HEK293 (cell line): ENCODE measurements around the gene STEAP1B.

ENCODE experiments used
- FEZF1 ChIP-seq: fragments of 450-650 bp; formaldehyde crosslinking; IDR thresholded peaks from 2 replicates; pipeline ENCODE4 v1.5.1; 2016; ENCODE audit warnings: missing biosample characterization, missing genetic modification characterization
- PRDM4 ChIP-seq: fragments of 450-650 bp; formaldehyde crosslinking; IDR thresholded peaks from 2 replicates; pipeline ENCODE4 v1.5.1; 2017; ENCODE audit warnings: missing biosample characterization, missing genetic modification characterization
- SALL2 ChIP-seq: fragments of 450-650 bp; formaldehyde crosslinking; IDR thresholded peaks from 2 replicates; pipeline ENCODE4 v1.5.0; 2017; ENCODE audit warnings: missing biosample characterization, mild to moderate bottlenecking, missing genetic modification characterization, borderline replicate concordance
- SCRT1 ChIP-seq: fragments of 450-650 bp; formaldehyde crosslinking; IDR thresholded peaks from 2 replicates; pipeline ENCODE4 v1.5.1; 2016; ENCODE audit warnings: missing biosample characterization, missing genetic modification characterization, borderline replicate concordance
- YY1 ChIP-seq: fragments of 450-650 bp; formaldehyde crosslinking; IDR thresholded peaks from 2 replicates; pipeline ENCODE4 v1.5.1; 2018; ENCODE audit warnings: missing biosample characterization, missing genetic modification characterization
- ZBTB8A ChIP-seq: fragments of 450-650 bp; formaldehyde crosslinking; IDR thresholded peaks from 2 replicates; pipeline ENCODE4 v1.5.1; 2016; ENCODE audit warnings: missing biosample characterization, missing genetic modification characterization
- ZFP3 ChIP-seq: fragments of 450-650 bp; formaldehyde crosslinking; IDR thresholded peaks from 2 replicates; pipeline ENCODE4 v1.5.1; 2016; ENCODE audit warnings: low read depth, missing biosample characterization, missing genetic modification characterization
- ZFP69B ChIP-seq: fragments of 450-650 bp; formaldehyde crosslinking; IDR thresholded peaks from 2 replicates; pipeline ENCODE4 v1.5.1; 2016; ENCODE audit warnings: missing biosample characterization, missing genetic modification characterization
- ZNF239 ChIP-seq: fragments of 450-650 bp; formaldehyde crosslinking; IDR thresholded peaks from 2 replicates; pipeline ENCODE4 v1.5.1; 2016; ENCODE audit warnings: missing biosample characterization, missing genetic modification characterization
- ZNF350 ChIP-seq: fragments of 450-650 bp; formaldehyde crosslinking; IDR thresholded peaks from 2 replicates; pipeline ENCODE4 v1.5.0; 2017; ENCODE audit warnings: missing biosample characterization, mild to moderate bottlenecking, missing genetic modification characterization
- ZNF398 ChIP-seq: fragments of 450-650 bp; formaldehyde crosslinking; IDR thresholded peaks from 2 replicates; pipeline ENCODE4 v1.5.1; 2017; ENCODE audit warnings: missing biosample characterization, missing genetic modification characterization
- ZNF518A ChIP-seq: fragments of 450-650 bp; formaldehyde crosslinking; conservative IDR thresholded peaks from 2 replicates; pipeline ENCODE4 v1.5.1; 2016; ENCODE audit warnings: low read depth, missing biosample characterization, missing genetic modification characterization
- ZNF658 ChIP-seq: fragments of 450-650 bp; formaldehyde crosslinking; IDR thresholded peaks from 2 replicates; pipeline ENCODE4; 2016; ENCODE audit warnings: missing biosample characterization, missing genetic modification characterization
- ZNF830 ChIP-seq: fragments of 450-650 bp; IDR thresholded peaks from 2 replicates; pipeline ENCODE4 v1.5.0; 2018; ENCODE audit warnings: missing biosample characterization, missing genetic modification characterization, low read depth, mild to moderate bottlenecking, moderate library complexity
- ZNF843 ChIP-seq: fragments of 450-650 bp; formaldehyde crosslinking; IDR thresholded peaks from 2 replicates; pipeline ENCODE4 v1.5.1; 2016; ENCODE audit warnings: missing biosample characterization, missing genetic modification characterization
- ZXDB ChIP-seq: fragments of 450-650 bp; formaldehyde crosslinking; IDR thresholded peaks from 2 replicates; pipeline ENCODE4 v1.5.1; 2016; ENCODE audit warnings: missing biosample characterization, missing genetic modification characterization
- TF ChIP-seq, protein P1 (sequence below): fragments of 450-650 bp; formaldehyde crosslinking; IDR thresholded peaks from 2 replicates; pipeline ENCODE4 v1.5.1; 2016; ENCODE audit warnings: missing biosample characterization, missing genetic modification characterization
- TF ChIP-seq, protein P2 (sequence below): fragments of 450-650 bp; formaldehyde crosslinking; IDR thresholded peaks from 2 replicates; pipeline ENCODE4 v1.5.1; 2016; ENCODE audit warnings: missing biosample characterization, missing genetic modification characterization
- TF ChIP-seq, protein P3 (sequence below): fragments of 450-650 bp; formaldehyde crosslinking; IDR thresholded peaks from 2 replicates; pipeline ENCODE4 v1.5.1; 2017; ENCODE audit warnings: missing biosample characterization, missing genetic modification characterization
- TF ChIP-seq, protein P4 (sequence below): fragments of 450-650 bp; IDR thresholded peaks from 2 replicates; pipeline ENCODE4 v1.5.1; 2018; ENCODE audit warnings: missing biosample characterization, missing genetic modification characterization
- TF ChIP-seq, protein P5 (sequence below): fragments of 450-650 bp; formaldehyde crosslinking; IDR thresholded peaks from 2 replicates; pipeline ENCODE4 v1.5.1; 2016; ENCODE audit warnings: missing biosample characterization, missing genetic modification characterization

Gene STEAP1B

DNA sequence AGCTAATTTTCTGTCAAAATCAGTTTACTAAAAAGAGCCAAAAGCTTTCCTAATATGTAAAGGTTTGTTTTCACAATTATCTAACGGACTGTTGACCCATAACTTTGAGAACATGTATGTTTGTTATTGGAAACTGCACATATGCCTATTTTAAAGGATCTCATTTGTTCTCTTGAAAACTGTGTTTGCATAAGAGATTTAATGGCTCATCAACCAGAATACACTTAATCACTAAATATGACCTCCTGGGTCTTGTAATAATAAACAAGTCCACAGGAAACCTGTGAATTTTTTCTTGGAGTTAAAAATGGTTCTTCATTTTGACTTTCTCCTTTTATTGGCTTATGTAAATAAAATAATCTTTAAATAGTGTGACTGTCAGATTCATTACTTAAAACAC is 48.3 kb upstream of the STEAP1B start (continued):
- TF ChIP-seq, protein P1, sequence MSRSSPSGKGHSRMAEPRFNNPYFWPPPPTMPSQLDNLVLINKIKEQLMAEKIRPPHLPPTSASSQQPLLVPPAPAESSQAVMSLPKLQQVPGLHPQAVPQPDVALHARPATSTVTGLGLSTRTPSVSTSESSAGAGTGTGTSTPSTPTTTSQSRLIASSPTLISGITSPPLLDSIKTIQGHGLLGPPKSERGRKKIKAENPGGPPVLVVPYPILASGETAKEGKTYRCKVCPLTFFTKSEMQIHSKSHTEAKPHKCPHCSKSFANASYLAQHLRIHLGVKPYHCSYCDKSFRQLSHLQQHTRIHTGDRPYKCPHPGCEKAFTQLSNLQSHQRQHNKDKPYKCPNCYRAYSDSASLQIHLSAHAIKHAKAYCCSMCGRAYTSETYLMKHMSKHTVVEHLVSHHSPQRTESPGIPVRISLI = 0 out of 2 replicates have a peak, but pooled peaks have one; percentile 11
- TF ChIP-seq ZNF658 (tag by site-specific recombination) (no peak), PRDM4 (peak; percentile 84), YY1 (peak; percentile 56; the same call in 1 of the 2 replicates), ZFP69B (tag by site-specific recombination) (no peak), ZNF239 (tag by site-specific recombination) (no peak), SCRT1 (tag by site-specific recombination) (0 out of 2 replicates have a peak, but pooled peaks have one; percentile 23), SALL2 (tag by site-specific recombination) (0 out of 2 replicates have a peak, but pooled peaks have one; percentile 54), ZXDB (peak; percentile 65), ZNF843 (tag by site-specific recombination) (peak; percentile 97), ZNF398 (tag by site-specific recombination) (no peak), ZNF830 (no peak), ZBTB8A (peak; percentile 68), ZNF518A (no peak), ZFP3 (no peak), FEZF1 (peak; percentile 98), ZNF350 (tag by site-specific recombination) (no peak)
- TF ChIP-seq, protein P2, sequence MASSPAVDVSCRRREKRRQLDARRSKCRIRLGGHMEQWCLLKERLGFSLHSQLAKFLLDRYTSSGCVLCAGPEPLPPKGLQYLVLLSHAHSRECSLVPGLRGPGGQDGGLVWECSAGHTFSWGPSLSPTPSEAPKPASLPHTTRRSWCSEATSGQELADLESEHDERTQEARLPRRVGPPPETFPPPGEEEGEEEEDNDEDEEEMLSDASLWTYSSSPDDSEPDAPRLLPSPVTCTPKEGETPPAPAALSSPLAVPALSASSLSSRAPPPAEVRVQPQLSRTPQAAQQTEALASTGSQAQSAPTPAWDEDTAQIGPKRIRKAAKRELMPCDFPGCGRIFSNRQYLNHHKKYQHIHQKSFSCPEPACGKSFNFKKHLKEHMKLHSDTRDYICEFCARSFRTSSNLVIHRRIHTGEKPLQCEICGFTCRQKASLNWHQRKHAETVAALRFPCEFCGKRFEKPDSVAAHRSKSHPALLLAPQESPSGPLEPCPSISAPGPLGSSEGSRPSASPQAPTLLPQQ (tag by site-specific recombination) = no peak; the same call in 1 of the 2 replicates
- TF ChIP-seq, protein P3, sequence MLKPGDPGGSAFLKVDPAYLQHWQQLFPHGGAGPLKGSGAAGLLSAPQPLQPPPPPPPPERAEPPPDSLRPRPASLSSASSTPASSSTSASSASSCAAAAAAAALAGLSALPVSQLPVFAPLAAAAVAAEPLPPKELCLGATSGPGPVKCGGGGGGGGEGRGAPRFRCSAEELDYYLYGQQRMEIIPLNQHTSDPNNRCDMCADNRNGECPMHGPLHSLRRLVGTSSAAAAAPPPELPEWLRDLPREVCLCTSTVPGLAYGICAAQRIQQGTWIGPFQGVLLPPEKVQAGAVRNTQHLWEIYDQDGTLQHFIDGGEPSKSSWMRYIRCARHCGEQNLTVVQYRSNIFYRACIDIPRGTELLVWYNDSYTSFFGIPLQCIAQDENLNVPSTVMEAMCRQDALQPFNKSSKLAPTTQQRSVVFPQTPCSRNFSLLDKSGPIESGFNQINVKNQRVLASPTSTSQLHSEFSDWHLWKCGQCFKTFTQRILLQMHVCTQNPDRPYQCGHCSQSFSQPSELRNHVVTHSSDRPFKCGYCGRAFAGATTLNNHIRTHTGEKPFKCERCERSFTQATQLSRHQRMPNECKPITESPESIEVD (tag by site-specific recombination) = peak; percentile 94
- TF ChIP-seq, protein P4, sequence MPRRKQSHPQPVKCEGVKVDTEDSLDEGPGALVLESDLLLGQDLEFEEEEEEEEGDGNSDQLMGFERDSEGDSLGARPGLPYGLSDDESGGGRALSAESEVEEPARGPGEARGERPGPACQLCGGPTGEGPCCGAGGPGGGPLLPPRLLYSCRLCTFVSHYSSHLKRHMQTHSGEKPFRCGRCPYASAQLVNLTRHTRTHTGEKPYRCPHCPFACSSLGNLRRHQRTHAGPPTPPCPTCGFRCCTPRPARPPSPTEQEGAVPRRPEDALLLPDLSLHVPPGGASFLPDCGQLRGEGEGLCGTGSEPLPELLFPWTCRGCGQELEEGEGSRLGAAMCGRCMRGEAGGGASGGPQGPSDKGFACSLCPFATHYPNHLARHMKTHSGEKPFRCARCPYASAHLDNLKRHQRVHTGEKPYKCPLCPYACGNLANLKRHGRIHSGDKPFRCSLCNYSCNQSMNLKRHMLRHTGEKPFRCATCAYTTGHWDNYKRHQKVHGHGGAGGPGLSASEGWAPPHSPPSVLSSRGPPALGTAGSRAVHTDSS = no peak
- TF ChIP-seq, protein P5, sequence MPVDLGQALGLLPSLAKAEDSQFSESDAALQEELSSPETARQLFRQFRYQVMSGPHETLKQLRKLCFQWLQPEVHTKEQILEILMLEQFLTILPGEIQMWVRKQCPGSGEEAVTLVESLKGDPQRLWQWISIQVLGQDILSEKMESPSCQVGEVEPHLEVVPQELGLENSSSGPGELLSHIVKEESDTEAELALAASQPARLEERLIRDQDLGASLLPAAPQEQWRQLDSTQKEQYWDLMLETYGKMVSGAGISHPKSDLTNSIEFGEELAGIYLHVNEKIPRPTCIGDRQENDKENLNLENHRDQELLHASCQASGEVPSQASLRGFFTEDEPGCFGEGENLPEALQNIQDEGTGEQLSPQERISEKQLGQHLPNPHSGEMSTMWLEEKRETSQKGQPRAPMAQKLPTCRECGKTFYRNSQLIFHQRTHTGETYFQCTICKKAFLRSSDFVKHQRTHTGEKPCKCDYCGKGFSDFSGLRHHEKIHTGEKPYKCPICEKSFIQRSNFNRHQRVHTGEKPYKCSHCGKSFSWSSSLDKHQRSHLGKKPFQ (tag by site-specific recombination) = peak; percentile 57; the same call in 1 of the 2 replicates
